SH-SY5Y (cell line): ENCODE results near the gene MYH9.

Source experiments
- GATA2 ChIP-seq: IDR thresholded peaks from 2 replicates; pipeline ENCODE4 v1.6.1; 2011; ENCODE audit warnings: mild to moderate bottlenecking, low read depth, low read length
- GATA3 ChIP-seq: IDR thresholded peaks from 2 replicates; pipeline ENCODE4 v1.6.1; 2011; ENCODE audit warnings: low read depth, mild to moderate bottlenecking, low read length, moderate library complexity

GRCh38 chr22:36237462-36238372 is 150.1 kb downstream of the MYH9 start:
- no peak for TF ChIP-seq GATA2
- TF ChIP-seq GATA3: no peak
